Neural progenitor cell (in vitro differentiated cells): Measurements from ENCODE around the gene ARHGAP9. TPM values are rescaled to one million over a fixed set of nuclear protein-coding genes. Genes with fewer than 3 reads are reported as not detected.
A peak's percentile ranks its signal among the peaks of the same experiment; 100 is the strongest.
"Not testable (repeated sequence)": the region's sequence is repeated elsewhere in the genome, so short reads cannot be mapped to it uniquely, and the experiment has no call there.

Experiments used
- DNase-seq: peaks from one replicate; pipeline ENCODE4 v3.0.0-alpha.2; 2016; ENCODE audit warnings: low spot score
- H2AFZ ChIP-seq: fragments of 200-600 bp; sonication (generic); replicated peaks from 2 replicates; pipeline ENCODE4 v1.6.1; 2016; ENCODE audit warnings: antibody characterized with exemption
- H3F3A ChIP-seq: fragments of 200-600 bp; sonication (generic); 2 replicates; pipeline ENCODE4 v1.6.1; 2016; ENCODE audit warnings: antibody characterized with exemption, low read depth
- H3K27ac ChIP-seq: fragments of 200-600 bp; sonication (generic); 2 replicates; pipeline ENCODE4 v1.5.1; 2016; ENCODE audit warnings: mild to moderate bottlenecking
- H3K27me3 ChIP-seq: fragments of 200-600 bp; sonication (generic); 2 replicates; pipeline ENCODE4 v1.6.1; 2016; ENCODE audit warnings: mild to moderate bottlenecking, moderate library complexity
- H3K36me3 ChIP-seq: fragments of 200-600 bp; sonication (generic); 2 replicates; pipeline ENCODE4 v1.5.1; 2016
- H3K4me1 ChIP-seq: fragments of 200-600 bp; sonication (generic); 2 replicates; pipeline ENCODE4 v1.6.1; 2016; ENCODE audit warnings: mixed run types
- H3K4me2 ChIP-seq: fragments of 200-600 bp; sonication (generic); 2 replicates; pipeline ENCODE4 v1.6.1; 2016
- H3K4me3 ChIP-seq: fragments of 200-600 bp; sonication (generic); 2 replicates; pipeline ENCODE4 v1.5.1; 2016
- H3K79me2 ChIP-seq: fragments of 200-600 bp; sonication (generic); 2 replicates; pipeline ENCODE4 v1.6.1; 2016; ENCODE audit warnings: low read depth
- H3K9ac ChIP-seq: fragments of 200-600 bp; sonication (generic); 2 replicates; pipeline ENCODE4 v1.6.1; 2016
- H3K9me3 ChIP-seq: fragments of 200-600 bp; sonication (generic); 2 replicates; pipeline ENCODE4 v1.5.1; 2016; ENCODE audit warnings: low read depth
- H4K20me1 ChIP-seq: fragments of 200-600 bp; sonication (generic); 2 replicates; pipeline ENCODE4 v1.6.1; 2016; ENCODE audit warnings: low read depth
- H3K27ac Mint-ChIP-seq: 3 replicates; pipeline ENCODE4 v1.8.0; 2021; ENCODE audit warnings: mixed read lengths
- H3K27me3 Mint-ChIP-seq: 2 replicates; pipeline ENCODE4 v1.8.0; 2022; ENCODE audit warnings: low read depth, mild to moderate bottlenecking, inconsistent platforms, moderate library complexity, mixed read lengths; ENCODE audit not compliant: insufficient read depth
- H3K36me3 Mint-ChIP-seq: 3 replicates; pipeline ENCODE4 v1.8.0; 2021; ENCODE audit warnings: mixed read lengths
- H3K4me1 Mint-ChIP-seq: 3 replicates; pipeline ENCODE4 v1.8.0; 2021; ENCODE audit warnings: mixed read lengths
- H3K4me3 Mint-ChIP-seq: 3 replicates; pipeline ENCODE4 v1.8.0; 2021; ENCODE audit warnings: mild to moderate bottlenecking, moderate library complexity, mixed read lengths
- H3K9me3 Mint-ChIP-seq: 3 replicates; pipeline ENCODE4 v1.8.0; 2020; ENCODE audit warnings: mixed read lengths
- EZH2 ChIP-seq: fragments of 200-600 bp; sonication (generic); IDR thresholded peaks from 2 replicates; pipeline ENCODE4 v1.6.1; 2017; ENCODE audit warnings: antibody characterized with exemption, mild to moderate bottlenecking, moderate library complexity
- EZH2phosphoT487 ChIP-seq: fragments of 200-600 bp; sonication (generic); IDR thresholded peaks from 2 replicates; pipeline ENCODE4 v1.6.1; 2017; ENCODE audit warnings: antibody characterized with exemption
- microRNA counts: library from miRNA; unstranded; fragments of <30 nt; microRNA quantifications from one replicate; lab custom pipeline; 2016
- microRNA-seq: library from miRNA; unstranded; fragments of <30 nt; microRNA quantifications from one replicate; pipeline ENCODE4, GENCODE V29; 2016
- small RNA-seq: library from RNA; depleted of rRNA; stranded (forward); fragments of <200 nt; gene quantifications from one replicate; pipeline ENCODE3, GENCODE V24; 2015
- total RNA-seq: library from RNA; depleted of rRNA; stranded (reverse); fragments of >200 nt; gene quantifications from 2 replicates; pipeline ENCODE4 v1.2.3, GENCODE V29; 2015; ENCODE audit warnings: low replicate concordance
- TF ChIP-seq, protein P1 (sequence below): fragments of 200-600 bp; sonication (generic); IDR thresholded peaks from 2 replicates; pipeline ENCODE4 v1.5.1; 2017; ENCODE audit warnings: antibody characterized with exemption, mild to moderate bottlenecking

Gene ARHGAP9
- total RNA-seq, 1 donor from 2014 or later: not detected

DNA sequence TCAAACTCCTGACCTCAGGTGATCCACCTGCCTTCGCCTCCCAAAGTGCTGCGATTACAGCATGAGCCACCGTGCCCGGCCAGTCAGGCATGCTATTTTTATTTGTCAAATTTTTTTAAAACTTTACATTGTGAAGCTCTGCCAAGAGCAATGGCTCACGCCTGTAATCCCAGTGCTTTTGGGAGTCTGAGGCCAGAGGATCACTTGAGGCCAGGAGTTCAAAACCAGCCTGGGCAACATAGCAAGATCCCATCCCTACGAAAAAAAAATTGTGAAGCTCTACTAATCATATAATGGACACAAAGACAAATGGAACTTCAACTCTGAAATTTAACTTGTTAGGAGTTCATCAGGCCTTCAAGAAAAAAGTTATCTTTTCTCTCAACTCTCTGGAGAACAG is 50.7 kb downstream of the ARHGAP9 start:
- peaks cover 4% of the 10 kb centered on the region for H3K27me3 Mint-ChIP-seq
- Histone ChIP-seq H4K20me1 (peaks cover 4% of the 10 kb centered on the region), H3K9ac (no peak overlapping the region), H2AFZ (no peak overlapping the region), H3F3A (peaks cover 24% of the 10 kb centered on the region), H3K4me2 (peak overlapping the region; percentile 93), H3K79me2 (peaks cover 60% of the 10 kb centered on the region), H3K27ac (no peak overlapping the region), H3K27me3 (no peaks in the 10 kb centered on the region), H3K4me1 (peaks cover 11% of the 10 kb centered on the region), H3K36me3 (no peaks in the 10 kb centered on the region), H3K4me3 (peak overlapping the region; percentile 64), H3K9me3 (no peaks in the 10 kb centered on the region)
- peak overlapping the region; percentile 91 for H3K27ac Mint-ChIP-seq
- H3K4me1 Mint-ChIP-seq: peaks cover 25% of the 10 kb centered on the region
- no peak for TF ChIP-seq EZH2
- TF ChIP-seq, protein P1, sequence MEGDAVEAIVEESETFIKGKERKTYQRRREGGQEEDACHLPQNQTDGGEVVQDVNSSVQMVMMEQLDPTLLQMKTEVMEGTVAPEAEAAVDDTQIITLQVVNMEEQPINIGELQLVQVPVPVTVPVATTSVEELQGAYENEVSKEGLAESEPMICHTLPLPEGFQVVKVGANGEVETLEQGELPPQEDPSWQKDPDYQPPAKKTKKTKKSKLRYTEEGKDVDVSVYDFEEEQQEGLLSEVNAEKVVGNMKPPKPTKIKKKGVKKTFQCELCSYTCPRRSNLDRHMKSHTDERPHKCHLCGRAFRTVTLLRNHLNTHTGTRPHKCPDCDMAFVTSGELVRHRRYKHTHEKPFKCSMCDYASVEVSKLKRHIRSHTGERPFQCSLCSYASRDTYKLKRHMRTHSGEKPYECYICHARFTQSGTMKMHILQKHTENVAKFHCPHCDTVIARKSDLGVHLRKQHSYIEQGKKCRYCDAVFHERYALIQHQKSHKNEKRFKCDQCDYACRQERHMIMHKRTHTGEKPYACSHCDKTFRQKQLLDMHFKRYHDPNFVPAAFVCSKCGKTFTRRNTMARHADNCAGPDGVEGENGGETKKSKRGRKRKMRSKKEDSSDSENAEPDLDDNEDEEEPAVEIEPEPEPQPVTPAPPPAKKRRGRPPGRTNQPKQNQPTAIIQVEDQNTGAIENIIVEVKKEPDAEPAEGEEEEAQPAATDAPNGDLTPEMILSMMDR: no peak
- no peak for TF ChIP-seq EZH2phosphoT487
- no peak for DNase-seq
- H3K9me3 Mint-ChIP-seq: no peaks in the 10 kb centered on the region
- peak overlapping the region; percentile 98 for H3K4me3 Mint-ChIP-seq
- H3K36me3 Mint-ChIP-seq: peaks cover 16% of the 10 kb centered on the region

DNA sequence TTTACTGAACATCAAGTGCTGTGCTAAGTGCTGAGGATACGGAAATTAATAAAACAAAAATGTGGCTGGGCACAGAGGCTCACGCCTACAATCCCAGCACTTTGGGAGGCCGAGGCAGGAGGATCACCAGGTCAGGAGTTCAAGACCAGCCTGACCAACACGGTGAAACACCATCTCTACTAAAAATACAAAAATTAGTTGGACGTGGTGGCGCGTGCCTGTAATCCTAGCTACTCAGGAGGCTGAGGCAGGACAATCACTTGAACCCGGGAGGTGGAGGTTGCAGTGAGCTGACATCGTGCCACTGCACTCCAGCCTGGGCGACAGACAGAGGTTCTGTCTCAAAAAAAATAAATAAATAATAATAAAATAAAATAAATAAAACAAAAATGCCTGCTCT is 52.7 kb downstream of the ARHGAP9 start:
- peaks cover 25% of the 10 kb centered on the region for H3K4me1 Mint-ChIP-seq
- not testable (repeated sequence) for H2AFZ ChIP-seq, H3K4me3 Mint-ChIP-seq

More for the DNA sequence above, 52.7 kb downstream of the ARHGAP9 start:
- H3K27ac ChIP-seq, H3K9me3 ChIP-seq, H3K9me3 Mint-ChIP-seq, H3K36me3 ChIP-seq, H3K4me2 ChIP-seq, H3K27me3 ChIP-seq, DNase-seq, H4K20me1 ChIP-seq, H3K4me3 ChIP-seq, H3K27ac Mint-ChIP-seq, H3K27me3 Mint-ChIP-seq, H3K9ac ChIP-seq: not testable (repeated sequence)
- Histone ChIP-seq H3K79me2 (peaks cover 72% of the 10 kb centered on the region), H3K4me1 (peaks cover 11% of the 10 kb centered on the region), H3F3A (peaks cover 20% of the 10 kb centered on the region)
- peaks cover 24% of the 10 kb centered on the region for H3K36me3 Mint-ChIP-seq

MicroRNA genes within 50 kb of the gene (microRNA counts, 767-probe panel; counts per million panel counts)
- 460 counts per million, percentile 90 among the panel's probes with 10 or more counts for microRNA hsa-miR-616-3p (lab: Ali Mortazavi, UCI)

Small RNA genes lying within 50 kb of the gene (microRNA-seq; reads per million reads assigned to microRNA genes)
- not detected for gene MIR616
- not detected for gene MIR6758

Small RNA genes lying within 50 kb of the gene (small RNA-seq; reads per million reads assigned to genes)
- not detected for gene MIR616

Other genes starting within 250 kb of the ARHGAP9 start
- gene STAC3, start 228.7 kb downstream of the ARHGAP9 start, total RNA-seq: 1.1 and 5.1 TPM in 2 replicates
- gene R3HDM2, start 48.8 kb downstream of the ARHGAP9 start, total RNA-seq: 29.9 and 40.0 TPM in 2 replicates
- 0.06 TPM in 1 of 2 replicates, not detected in the other for gene INHBC, start 45.1 kb downstream of the ARHGAP9 start, total RNA-seq
- 2.6 TPM in 1 of 2 replicates, not detected in the other for gene INHBE, start 24.6 kb downstream of the ARHGAP9 start, total RNA-seq
- 0.12 and 0.71 TPM in 2 replicates for gene GLI1, start 20.1 kb downstream of the ARHGAP9 start, total RNA-seq
- gene MARS1, start 8.2 kb upstream of the ARHGAP9 start, total RNA-seq: 109 and 116 TPM in 2 replicates
- 2.3 and 4.3 TPM in 2 replicates for gene DDIT3, start 40.6 kb upstream of the ARHGAP9 start, total RNA-seq
- gene MBD6, start 43.0 kb upstream of the ARHGAP9 start, total RNA-seq: 3.6 and 5.4 TPM in 2 replicates
- gene DCTN2, start 67.3 kb upstream of the ARHGAP9 start, total RNA-seq: 147 and 192 TPM in 2 replicates
- 7.9 and 8.6 TPM in 2 replicates for gene KIF5A, start 70.2 kb upstream of the ARHGAP9 start, total RNA-seq
- gene PIP4K2C, start 111.3 kb upstream of the ARHGAP9 start, total RNA-seq: 15.5 and 23.4 TPM in 2 replicates
- gene DTX3, start 125.0 kb upstream of the ARHGAP9 start, total RNA-seq: 56.4 and 67.9 TPM in 2 replicates
- 17.3 and 27.3 TPM in 2 replicates for gene ARHGEF25, start 131.6 kb upstream of the ARHGAP9 start, total RNA-seq
- 0.28 and 1.1 TPM in 2 replicates for gene B4GALNT1, start 153.3 kb upstream of the ARHGAP9 start, total RNA-seq
- 107 and 113 TPM in 2 replicates for gene OS9, start 214.3 kb upstream of the ARHGAP9 start, total RNA-seq